OCI-LY7 (cell line): ENCODE data around the gene NSUN2. TPM values are rescaled to one million over a fixed set of nuclear protein-coding genes. Genes with fewer than 3 reads are reported as not detected.

Source experiments
- BruUV-seq: library from RNA; stranded (reverse); fragments of 400-500 nt; replicated peaks from 2 replicates; lab custom pipeline; 2021; lab: Mats Ljungman, UMichigan
- CTCF ChIA-PET: fragments of 300-600 bp; sonication (Branson Sonifier 250); formaldehyde crosslinking; loops from one replicate; lab custom pipeline; 2022; ENCODE audit warnings: antibody characterized with exemption; ENCODE audit not compliant: unreplicated experiment; lab: Charles Lee
- POLR2A ChIA-PET: fragments of 300-600 bp; sonication (Branson Sonifier 250); formaldehyde crosslinking; loops from one replicate; lab custom pipeline; 2022; ENCODE audit warnings: antibody characterized with exemption; lab: Charles Lee
- DNase-seq: peaks from one replicate; pipeline ENCODE4 v3.0.0-alpha.2; 2015; ENCODE audit warnings: low spot score
- H2AFZ ChIP-seq: fragments of 200-600 bp; sonication (generic), shearing (Covaris generic); 2 replicates; pipeline ENCODE4 v1.6.1; 2014; ENCODE audit warnings: mild to moderate bottlenecking, antibody characterized with exemption, low read length, moderate library complexity
- H3K27ac ChIP-seq: fragments of 200-600 bp; sonication (generic); 2 replicates; pipeline ENCODE4 v1.5.1; 2014; ENCODE audit warnings: mixed run types, low read depth, mild to moderate bottlenecking, moderate library complexity, low read length, inconsistent platforms; ENCODE audit not compliant: poor library complexity, severe bottlenecking
- H3K36me3 ChIP-seq: fragments of 200-600 bp; sonication (generic); 2 replicates; pipeline ENCODE4 v1.6.1; 2014; ENCODE audit warnings: mild to moderate bottlenecking, antibody characterized with exemption, low read length, moderate library complexity, mixed read lengths; ENCODE audit not compliant: insufficient read depth
- H3K4me1 ChIP-seq: fragments of 200-600 bp; sonication (generic); 2 replicates; pipeline ENCODE4 v1.5.1; 2014; ENCODE audit warnings: mild to moderate bottlenecking, low read length; ENCODE audit not compliant: insufficient read depth, poor library complexity, severe bottlenecking
- H3K4me2 ChIP-seq: fragments of 200-600 bp; sonication (generic); 2 replicates; pipeline ENCODE4 v1.6.1; 2014; ENCODE audit warnings: mild to moderate bottlenecking, low read length
- H3K4me3 ChIP-seq: fragments of 200-600 bp; sonication (generic); 2 replicates; pipeline ENCODE4 v1.5.1; 2014; ENCODE audit warnings: mild to moderate bottlenecking, low read depth, low read length; ENCODE audit not compliant: poor library complexity, severe bottlenecking
- H3K79me2 ChIP-seq: fragments of 200-600 bp; sonication (generic); 2 replicates; pipeline ENCODE4 v1.6.1; 2016; ENCODE audit warnings: low read depth, mild to moderate bottlenecking, low read length, moderate library complexity, mixed read lengths; ENCODE audit not compliant: insufficient read depth
- H3K9me2 ChIP-seq: fragments of 200-600 bp; sonication (generic); 2 replicates; pipeline ENCODE4 v1.6.1; 2016; ENCODE audit warnings: mild to moderate bottlenecking, low read length, mixed read lengths; ENCODE audit not compliant: insufficient read depth
- H3K9me3 ChIP-seq: fragments of 200-600 bp; sonication (generic); 2 replicates; pipeline ENCODE4 v1.6.1; 2014; ENCODE audit warnings: mild to moderate bottlenecking, mixed run types, low read length, mixed read lengths
- H4K20me1 ChIP-seq: fragments of 200-600 bp; sonication (generic); 2 replicates; pipeline ENCODE4 v1.6.1; 2014; ENCODE audit warnings: mild to moderate bottlenecking, antibody characterized with exemption, low read length, moderate library complexity, mixed read lengths; ENCODE audit not compliant: insufficient read depth
- EZH2phosphoT487 ChIP-seq: fragments of 200-600 bp; sonication (generic); IDR thresholded peaks from 2 replicates; pipeline ENCODE4 v1.6.1; 2018; ENCODE audit warnings: low read depth, borderline replicate concordance, mild to moderate bottlenecking, mixed run types, antibody characterized with exemption, low read length, moderate library complexity, mixed read lengths
- intact Hi-C: fragments of 100-400 bp; cut with micrococcal nuclease; formaldehyde crosslinking; loops from one replicate; pipeline ENCODE4 v1.10.0; 2022; ENCODE audit not compliant: unreplicated experiment
- total RNA-seq, 2 experiments: library from RNA; depleted of rRNA in 1 of 2; stranded (reverse); fragments of >200 nt in 1 of 2; shearing (Covaris generic) in 1 of 2; gene quantifications; 2 replicates each; pipeline ENCODE4 v1.2.3, GENCODE V29; 2014 to 2022
- TF ChIP-seq, protein P1 (sequence below): fragments of 200-600 bp; sonication (generic); conservative IDR thresholded peaks from 2 replicates; pipeline ENCODE4 v1.5.1; 2014; ENCODE audit warnings: mild to moderate bottlenecking, antibody characterized with exemption, low read length, moderate library complexity, mixed read lengths

The NSUN2 gene
- total RNA-seq, 2 experiments from 2014 or later, result 88.9 to 139 TPM

DNA sequence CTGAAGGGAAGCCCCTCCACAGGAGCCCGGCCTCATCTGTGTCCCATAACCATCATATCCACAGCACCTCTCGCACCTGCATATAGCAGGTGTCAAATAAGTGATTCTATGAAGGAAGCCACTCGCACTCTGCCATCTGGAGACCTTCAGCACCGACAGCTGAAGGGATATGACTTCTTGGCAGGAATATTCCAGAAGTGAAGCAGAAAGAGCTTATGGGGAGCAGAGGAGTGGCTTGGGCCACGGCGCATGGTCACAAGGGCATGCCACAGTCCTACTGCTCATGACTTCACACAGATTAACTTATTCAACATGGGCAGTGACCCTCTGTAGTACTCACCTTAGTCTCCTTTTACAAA lies 80.9 kb downstream of the NSUN2 start:
- Histone ChIP-seq H3K27ac (no peak overlapping the region), H3K36me3 (no peaks in the 10 kb centered on the region), H4K20me1 (no peaks in the 10 kb centered on the region), H3K79me2 (no peaks in the 10 kb centered on the region), H3K9me2 (no peaks in the 10 kb centered on the region), H3K4me1 (no peaks in the 10 kb centered on the region), H3K9me3 (no peaks in the 10 kb centered on the region), H3K4me2 (no peak overlapping the region), H3K4me3 (no peak overlapping the region), H2AFZ (no peak overlapping the region)
- intact Hi-C loops, result no loop called here
- no peak for DNase-seq
- BruUV-seq, result no TSS peak
- CTCF ChIA-PET, result interaction anchor here (0.6 kb wide), 1 partner anchor 58 kb away, joined by 3 read pairs; no protein-coding TSS in a partner anchor
- POLR2A ChIA-PET, result no interaction called here
- TF ChIP-seq, protein P1, sequence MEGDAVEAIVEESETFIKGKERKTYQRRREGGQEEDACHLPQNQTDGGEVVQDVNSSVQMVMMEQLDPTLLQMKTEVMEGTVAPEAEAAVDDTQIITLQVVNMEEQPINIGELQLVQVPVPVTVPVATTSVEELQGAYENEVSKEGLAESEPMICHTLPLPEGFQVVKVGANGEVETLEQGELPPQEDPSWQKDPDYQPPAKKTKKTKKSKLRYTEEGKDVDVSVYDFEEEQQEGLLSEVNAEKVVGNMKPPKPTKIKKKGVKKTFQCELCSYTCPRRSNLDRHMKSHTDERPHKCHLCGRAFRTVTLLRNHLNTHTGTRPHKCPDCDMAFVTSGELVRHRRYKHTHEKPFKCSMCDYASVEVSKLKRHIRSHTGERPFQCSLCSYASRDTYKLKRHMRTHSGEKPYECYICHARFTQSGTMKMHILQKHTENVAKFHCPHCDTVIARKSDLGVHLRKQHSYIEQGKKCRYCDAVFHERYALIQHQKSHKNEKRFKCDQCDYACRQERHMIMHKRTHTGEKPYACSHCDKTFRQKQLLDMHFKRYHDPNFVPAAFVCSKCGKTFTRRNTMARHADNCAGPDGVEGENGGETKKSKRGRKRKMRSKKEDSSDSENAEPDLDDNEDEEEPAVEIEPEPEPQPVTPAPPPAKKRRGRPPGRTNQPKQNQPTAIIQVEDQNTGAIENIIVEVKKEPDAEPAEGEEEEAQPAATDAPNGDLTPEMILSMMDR, result no peak
- no peak for TF ChIP-seq EZH2phosphoT487

DNA sequence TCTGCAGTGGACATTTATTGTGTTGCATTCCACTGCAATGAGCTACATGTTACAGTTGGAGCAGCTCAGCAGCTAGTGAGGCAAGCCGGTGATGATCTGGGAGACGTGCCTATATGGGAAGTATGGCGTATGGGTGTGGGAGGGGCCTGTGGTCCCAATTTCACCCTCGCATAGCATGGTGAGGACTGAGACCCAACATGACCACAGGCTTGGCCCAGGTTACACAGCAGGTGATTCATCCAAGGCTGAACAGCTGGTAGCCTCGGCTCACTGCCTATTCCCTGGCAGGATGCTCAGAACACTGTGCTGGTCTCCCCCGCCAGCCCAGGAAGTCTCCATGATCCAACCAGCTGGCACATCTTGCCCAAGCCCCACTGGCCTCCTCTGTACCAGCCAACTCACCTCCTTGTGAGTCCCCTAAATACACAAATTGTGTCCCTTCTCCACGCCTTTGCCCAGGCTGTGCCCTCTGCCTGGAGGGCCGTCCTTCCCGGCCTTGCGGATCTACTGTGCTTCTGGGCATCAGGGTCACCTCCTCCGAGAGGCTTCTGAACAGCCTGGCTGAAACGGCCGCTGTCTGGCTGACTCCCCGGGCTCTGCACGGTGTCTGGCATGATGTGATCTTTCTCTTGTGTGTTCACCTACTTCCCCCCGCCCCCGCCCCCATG lies 81.4 kb downstream of the NSUN2 start:
- H2AFZ ChIP-seq, result no peak overlapping the region
- ChIA-PET CTCF (interaction anchor here (0.6 kb wide), 1 partner anchor 59 kb away, joined by 3 read pairs; no protein-coding TSS in a partner anchor), POLR2A (no interaction called here)
- H4K20me1 ChIP-seq, result no peaks in the 10 kb centered on the region
- H3K4me3 ChIP-seq, result no peak overlapping the region
- no peaks in the 10 kb centered on the region for H3K4me1 ChIP-seq
- H3K36me3 ChIP-seq, result no peaks in the 10 kb centered on the region
- no peak overlapping the region for H3K27ac ChIP-seq
- H3K9me3 ChIP-seq, result no peaks in the 10 kb centered on the region
- intact Hi-C loops, result no loop called here
- no TSS peak for BruUV-seq
- DNase-seq, result no peak
- no peaks in the 10 kb centered on the region for H3K9me2 ChIP-seq
- no peaks in the 10 kb centered on the region for H3K79me2 ChIP-seq
- TF ChIP-seq, protein P1, result no peak
- no peak overlapping the region for H3K4me2 ChIP-seq

DNA sequence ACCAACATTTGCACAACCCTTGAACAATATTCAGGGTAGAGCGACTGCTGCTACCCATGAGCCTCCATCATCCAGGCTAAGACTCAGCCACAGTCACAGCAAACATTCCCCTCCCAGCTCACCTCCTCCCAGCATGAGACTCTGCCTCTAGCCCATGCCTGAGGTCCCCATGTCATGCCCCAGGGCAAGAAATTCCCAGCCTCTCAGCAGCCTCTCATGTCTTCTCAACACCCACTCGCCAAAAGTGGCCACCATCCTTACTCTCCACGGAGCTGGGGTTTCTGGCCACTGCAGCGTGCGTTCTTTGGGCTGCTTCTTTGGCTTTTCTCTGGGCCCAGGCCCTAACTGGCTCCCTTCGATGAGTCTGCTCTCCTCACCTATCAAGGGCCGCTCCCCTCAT lies 82.2 kb downstream of the NSUN2 start:
- ChIA-PET POLR2A (no interaction called here), CTCF (no interaction called here)
- Histone ChIP-seq H3K36me3 (no peaks in the 10 kb centered on the region), H4K20me1 (no peaks in the 10 kb centered on the region), H3K9me2 (no peaks in the 10 kb centered on the region), H2AFZ (no peak overlapping the region), H3K9me3 (no peaks in the 10 kb centered on the region), H3K4me1 (no peaks in the 10 kb centered on the region), H3K4me2 (no peak overlapping the region), H3K79me2 (no peaks in the 10 kb centered on the region), H3K4me3 (no peak overlapping the region), H3K27ac (no peak overlapping the region)
- intact Hi-C loops, result no loop called here
- BruUV-seq, result no TSS peak
- no peak for DNase-seq
- TF ChIP-seq, protein P1, result no peak
- no peak for TF ChIP-seq EZH2phosphoT487
